Smooth muscle cell of the brain vasculature (primary cell): Measurements from ENCODE around the gene PPDPF.
"Not testable (repeated sequence)": the region's sequence is repeated elsewhere in the genome, so short reads cannot be mapped to it uniquely, and the experiment has no call there.

Source experiments
- DNase-seq: peaks from one replicate; pipeline ENCODE4 v3.0.0-alpha.2; 2012; ENCODE audit warnings: low read depth, low spot score

Gene PPDPF

DNA sequence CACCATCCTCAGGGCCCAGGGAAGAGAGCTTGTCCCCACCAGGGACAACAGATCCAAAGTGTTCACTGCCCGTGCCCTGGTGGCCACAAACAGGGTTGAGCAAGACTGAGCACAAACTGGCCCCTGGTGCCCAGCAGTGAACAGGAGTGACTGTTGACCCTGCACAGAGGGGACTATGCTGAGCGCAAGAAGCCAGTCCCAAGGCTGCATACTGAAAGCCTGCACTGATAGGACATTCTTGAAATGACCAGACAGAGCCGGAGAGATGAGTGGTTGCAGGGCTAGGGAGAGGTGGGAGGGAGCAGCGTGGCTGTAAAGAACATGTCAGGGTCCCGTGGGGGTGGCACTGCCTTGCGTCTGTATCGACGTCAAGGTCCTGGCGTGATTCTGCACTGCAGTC lies 30.5 kb downstream of the PPDPF start:
- DNase-seq = no peak

DNA sequence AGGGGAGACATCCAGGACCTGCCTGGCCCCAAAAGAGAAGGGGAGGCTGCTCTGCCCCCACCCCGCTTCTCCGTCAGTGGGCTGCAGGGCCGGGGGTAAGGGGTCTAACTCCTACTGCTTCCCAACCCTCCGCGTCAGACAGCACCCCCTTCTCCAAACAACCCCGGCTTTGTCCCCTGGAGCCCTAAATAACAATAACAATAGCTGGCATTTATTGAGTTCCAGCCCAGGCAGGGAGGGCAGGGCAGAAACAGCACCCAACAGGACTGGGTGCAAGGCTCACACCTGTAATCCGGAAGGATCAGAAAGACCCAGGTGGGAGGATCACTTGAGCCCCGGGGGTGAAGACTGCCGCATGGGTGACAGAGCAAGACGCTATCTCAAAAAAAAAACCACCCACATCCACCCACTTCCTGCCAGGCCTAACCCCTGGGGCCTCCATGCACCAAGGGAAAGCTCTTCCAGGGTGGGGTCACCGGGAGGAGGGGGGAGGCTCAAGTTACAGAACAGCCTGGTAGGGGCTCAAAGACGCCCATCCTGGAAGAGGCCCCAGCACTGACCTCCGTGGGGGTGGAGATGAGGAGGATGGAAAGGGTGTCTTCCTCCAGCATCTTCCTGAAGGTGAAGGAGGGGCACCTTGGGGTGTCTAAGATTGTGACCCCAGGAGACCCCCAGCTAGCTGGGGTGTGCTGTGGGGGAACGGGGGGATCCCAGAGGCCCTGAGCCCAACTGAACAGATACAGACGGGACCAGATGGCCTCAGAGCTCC lies 32.1 kb downstream of the PPDPF start:
- DNase-seq = no peak

DNA sequence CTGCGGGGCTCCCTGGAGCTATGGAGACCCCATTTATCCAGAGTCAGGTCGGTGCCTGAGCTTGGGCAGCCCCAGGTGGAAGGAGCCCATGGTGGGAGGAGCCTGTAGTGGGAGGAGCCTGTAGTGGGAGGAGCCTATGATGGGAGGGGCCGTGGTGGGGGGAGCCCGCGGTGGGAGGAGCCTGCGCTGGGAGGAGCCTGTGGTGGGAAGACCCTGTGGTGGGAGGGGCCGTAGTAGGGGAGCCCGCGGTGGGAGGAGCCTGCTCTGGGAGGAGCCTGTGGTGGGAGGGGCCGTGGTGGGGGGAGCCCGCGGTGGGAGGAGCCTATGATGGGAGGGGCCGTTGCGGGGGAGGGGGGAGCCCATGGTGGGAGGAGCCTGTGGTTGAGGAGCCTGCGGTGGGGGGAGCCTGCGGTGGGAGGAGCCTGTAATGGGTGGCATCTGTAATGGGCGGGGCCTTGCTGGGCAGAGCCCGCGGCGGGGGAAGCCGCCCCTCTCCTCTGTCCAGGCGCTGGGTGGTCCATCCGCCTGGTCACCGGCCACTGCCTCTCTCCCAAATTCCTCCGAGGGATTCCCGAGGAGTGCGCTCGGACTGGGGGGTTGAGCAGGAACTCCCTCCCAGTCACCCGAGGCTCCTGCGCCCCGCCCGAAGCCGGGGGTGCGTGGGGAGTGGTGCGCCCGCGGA lies 32.8 kb downstream of the PPDPF start:
- DNase-seq = no peak

DNA sequence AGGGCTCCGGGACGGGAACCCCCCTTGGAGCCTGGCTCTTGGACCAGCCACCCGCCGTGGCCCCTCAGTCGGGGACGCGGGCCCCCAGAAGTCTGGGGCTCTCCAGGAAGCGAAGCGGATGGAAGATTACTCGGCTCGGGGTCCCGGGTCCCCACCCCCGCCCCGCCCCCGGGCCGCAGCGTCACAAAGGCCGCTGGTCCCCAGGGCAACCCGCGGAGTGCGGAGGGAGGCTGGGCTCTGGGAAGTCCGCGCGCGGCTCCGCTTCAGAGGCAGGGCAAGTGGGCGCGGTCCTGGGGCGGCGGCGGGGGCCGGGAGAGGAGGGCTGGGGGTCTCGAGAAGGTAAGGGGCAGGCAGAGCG lies 33.3 kb downstream of the PPDPF start, which contains the start of gene FNDC11:
FNDC11 (plus strand) TSS at position 227 of the 358 bp plus-strand sequence. CDS start 1,505 bp downstream, outside the sequence.
- DNase-seq = no peak

DNA sequence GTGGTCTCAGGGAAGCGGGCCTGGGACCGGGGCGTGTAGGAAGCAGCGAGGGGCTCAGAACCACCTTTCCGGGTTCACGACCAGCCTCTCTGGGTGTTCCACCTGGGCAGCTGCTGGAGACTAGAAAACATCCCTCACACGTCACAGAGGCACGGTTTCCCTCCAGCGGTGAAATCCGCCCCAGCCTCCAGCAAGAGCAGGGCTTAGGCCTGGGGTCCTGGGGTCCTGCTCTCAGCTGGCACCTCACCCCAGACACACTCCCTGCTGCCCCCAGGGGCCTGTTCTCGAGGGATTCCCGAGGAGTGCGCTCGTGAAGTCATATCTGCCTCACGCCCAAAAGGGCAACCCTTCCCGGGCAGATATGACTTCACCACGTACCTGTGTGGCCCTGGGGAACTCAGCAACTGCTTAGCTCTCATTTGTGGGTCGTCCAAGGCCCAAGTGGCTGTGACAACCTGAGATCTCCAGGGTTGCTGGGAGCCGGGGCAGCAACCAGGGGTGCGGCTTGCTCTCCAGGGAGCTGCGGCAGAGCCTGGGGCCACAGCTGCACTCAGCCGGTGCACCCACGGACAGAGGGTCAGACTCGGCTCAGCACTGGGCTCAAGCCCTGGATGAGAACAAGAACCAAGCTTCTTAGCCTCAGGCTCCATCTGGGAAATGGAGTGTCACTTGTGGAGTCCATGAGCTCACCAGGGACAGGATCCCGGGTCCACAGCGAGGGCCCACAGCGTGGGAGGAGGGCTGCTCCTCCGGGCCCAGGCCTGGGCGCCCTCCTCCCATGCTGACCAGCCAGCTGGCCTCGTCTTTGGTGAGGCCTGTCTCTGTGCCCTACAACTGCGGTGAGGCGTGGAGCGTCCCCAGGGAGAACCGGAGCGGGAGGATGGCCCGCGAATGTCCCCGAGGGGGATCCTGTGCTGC lies 34.1 kb downstream of the PPDPF start:
- DNase-seq = no peak

DNA sequence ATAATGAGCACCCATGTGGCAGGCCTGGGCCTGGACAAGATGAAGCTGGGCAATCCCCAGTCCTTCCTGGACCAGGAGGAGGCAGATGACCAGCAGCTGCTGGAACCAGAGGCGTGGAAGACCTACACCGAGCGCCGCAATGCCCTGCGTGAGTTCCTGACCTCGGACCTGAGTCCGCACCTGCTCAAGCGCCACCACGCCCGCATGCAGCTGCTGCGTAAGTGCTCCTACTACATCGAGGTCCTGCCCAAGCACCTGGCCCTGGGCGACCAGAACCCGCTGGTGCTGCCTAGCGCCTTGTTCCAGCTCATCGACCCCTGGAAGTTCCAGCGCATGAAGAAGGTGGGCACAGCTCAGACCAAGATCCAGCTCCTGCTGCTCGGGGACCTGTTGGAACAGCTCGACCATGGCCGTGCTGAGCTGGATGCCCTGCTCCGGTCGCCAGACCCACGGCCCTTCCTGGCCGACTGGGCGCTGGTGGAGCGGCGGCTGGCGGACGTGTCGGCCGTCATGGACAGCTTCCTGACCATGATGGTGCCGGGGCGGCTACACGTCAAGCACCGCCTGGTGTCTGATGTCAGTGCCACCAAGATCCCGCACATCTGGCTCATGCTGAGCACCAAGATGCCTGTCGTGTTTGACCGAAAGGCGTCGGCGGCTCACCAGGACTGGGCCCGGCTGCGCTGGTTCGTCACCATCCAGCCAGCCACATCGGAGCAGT lies 35.3 kb downstream of the PPDPF start:
- no peak for DNase-seq

DNA sequence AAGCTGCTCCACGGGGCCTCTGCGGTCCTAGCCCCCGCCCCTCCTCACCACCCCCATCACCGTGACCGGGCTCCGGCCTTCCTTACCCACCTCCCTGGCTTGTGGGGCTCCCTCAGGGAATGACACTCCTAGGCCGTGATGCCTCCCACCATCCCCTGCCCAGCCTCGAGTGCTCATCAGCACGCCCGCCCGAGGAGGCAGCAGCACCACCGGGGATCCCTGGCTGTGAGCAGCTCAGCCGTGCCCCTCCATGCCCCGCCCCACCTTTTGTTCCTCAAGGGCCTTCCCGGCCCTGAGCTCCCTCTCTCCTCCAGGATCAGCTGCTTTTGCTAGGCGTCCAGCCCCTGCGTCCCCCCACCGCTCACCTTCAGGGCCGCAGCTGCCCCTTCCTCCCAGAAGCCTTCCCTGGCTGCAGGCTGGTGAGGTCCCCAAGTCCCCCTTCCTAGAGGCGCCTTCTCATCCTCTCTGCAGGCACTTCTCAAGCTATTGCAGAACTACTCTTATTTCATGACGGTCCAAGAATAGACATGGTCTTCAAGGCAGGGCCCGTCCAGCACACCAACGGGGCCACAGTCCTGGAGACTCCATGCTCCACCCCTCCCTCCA lies 36.4 kb downstream of the PPDPF start:
- DNase-seq = no peak

DNA sequence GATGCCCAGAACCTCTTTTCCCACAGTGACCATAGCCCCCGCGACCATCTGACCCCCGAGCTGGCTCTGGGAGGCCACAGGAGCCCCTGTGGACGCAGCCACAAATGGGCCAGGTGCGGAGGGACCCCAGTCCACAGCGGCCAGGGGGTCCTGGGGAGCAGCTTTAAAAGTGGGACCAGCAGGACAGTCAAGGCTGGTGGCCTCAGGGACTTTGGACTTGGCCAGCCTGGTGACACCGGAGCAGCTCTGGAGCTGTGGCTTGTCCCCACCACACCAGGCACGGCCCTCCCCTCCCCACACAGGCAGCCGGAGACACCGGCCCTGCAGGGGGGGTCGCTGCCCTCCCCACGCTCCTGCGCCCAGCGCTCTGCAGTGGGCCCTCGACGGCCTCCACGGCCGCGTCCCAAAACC lies 36.9 kb downstream of the PPDPF start:
- no peak for DNase-seq

DNA sequence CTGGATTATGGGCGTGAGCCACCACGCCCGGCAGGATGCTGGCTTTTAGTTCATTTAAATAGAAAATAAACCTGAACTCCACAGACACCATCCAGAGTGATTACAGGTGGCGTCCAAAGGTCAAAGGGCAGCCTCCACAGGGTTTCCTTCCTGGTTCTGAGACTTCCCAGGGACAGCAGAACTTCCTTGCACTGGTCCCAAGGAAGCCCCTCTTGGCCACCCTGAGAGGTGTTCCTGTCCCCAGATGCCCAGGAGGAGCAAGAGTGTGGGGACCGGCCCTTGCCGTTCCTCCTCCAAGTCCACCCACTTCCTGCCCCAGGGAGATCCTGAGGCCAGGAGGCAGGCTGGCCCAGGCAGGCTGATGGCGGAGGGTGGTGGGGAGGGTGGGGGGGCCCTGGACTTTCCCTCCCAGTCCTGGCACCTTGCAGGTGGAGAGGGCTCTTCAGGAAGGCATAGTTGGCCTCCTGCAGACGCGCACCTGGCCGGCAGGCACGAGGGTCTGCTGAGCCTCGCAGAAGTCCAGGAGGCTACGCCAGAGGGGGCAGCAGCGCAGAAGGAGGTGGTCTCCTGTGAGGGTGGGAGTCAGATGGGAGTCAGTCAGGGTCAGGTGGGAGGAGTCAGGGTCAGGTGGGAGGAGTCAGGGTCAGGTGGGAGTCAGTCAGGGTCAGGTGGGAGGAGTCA lies 38.4 kb downstream of the PPDPF start:
- DNase-seq = no peak

DNA sequence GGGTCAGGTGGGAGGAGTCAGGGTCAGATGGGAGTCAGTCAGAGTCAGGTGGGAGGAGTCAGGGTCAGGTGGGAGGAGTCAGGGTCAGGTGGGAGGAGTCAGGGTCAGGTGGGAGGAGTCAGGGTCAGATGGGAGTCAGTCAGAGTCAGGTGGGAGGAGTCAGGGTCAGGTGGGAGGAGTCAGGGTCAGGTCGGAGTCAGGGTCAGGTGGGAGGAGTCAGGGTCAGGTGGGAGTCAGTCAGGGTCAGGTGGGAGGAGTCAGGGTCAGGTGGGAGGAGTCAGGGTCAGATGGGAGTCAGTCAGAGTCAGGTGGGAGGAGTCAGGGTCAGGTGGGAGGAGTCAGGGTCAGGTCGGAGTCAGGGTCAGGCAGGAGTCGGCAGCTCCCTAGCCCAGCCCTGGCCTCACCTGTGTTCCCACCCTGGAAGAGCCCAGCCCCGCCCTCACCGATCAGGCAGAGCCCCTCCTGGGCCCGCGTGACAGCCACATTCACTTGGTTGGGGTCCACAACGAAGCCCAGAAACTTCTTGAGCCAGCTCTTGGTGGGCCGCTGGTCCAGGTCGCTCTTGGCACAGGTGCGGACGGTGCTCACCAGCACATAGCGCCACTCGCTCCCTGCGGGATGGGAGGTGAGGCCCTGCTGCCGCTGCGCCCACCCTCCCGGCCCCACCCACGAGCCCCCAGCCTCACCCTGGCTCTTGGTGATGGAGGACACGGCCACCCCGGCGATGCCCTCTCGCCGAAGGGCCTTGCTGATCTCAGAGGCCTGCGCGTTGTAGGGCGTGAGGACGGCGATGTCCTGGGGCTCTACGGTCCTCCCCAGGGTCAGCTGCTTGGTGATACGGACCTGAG lies 39.1 kb downstream of the PPDPF start:
- not testable (repeated sequence) for DNase-seq

DNA sequence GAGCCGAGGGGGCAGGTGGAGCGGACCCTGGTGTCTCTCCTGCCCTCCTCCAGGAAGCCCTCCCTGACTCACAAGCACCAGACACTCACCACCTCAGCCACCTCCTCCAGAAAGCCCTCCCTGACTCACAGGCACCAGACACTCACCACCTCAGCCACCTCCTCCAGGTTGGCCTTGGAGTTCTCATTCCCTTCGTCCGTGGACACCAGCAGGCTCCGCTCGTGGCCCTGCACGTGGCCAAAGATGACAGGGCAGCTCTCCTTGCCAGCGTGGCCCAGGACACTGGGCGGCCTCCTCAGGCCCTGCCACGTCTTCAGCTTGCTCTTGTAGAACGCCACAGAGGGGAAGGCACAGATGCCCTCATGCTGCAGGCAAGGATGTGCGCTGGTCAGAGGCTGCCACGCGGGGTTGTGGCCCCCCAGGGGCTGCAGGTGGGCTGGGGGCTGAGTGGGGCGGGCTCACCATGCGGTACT lies 39.8 kb downstream of the PPDPF start:
- no peak for DNase-seq

DNA sequence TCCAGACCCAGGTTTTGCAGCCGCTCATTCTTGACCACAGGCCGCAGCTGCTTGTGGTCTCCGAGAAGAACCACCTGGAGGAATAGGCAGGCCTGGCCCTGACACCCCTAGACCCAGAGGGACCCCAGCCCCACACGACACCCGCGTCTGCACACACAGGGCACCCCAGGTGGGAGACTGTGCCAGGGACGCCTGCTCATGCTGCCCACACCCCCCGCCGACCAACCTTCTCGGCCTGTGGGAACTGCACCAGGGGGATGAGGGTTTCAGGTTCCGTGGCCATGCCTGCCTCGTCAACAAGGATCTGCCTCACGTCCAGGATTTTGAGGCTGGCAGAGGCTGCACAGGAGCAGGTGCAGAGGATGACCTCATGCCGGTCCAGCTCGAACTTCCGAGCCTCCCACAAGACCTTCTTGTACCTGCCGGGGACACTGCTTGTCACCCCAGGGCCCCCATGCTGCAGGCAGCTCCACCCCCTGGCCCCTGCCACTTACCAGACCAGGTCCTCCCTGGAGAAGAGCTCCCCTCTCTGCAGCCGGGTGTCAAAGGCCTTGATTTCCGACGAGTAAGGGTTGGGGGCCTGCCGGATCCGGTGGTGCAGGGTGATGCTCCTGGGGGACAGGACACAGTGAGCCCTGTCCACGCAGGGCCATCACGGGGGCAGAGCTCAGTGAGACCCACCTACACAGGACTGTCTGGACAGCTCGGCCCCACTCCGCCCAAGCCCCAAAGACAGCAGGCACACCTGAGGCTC lies 40.5 kb downstream of the PPDPF start:
- no peak for DNase-seq

DNA sequence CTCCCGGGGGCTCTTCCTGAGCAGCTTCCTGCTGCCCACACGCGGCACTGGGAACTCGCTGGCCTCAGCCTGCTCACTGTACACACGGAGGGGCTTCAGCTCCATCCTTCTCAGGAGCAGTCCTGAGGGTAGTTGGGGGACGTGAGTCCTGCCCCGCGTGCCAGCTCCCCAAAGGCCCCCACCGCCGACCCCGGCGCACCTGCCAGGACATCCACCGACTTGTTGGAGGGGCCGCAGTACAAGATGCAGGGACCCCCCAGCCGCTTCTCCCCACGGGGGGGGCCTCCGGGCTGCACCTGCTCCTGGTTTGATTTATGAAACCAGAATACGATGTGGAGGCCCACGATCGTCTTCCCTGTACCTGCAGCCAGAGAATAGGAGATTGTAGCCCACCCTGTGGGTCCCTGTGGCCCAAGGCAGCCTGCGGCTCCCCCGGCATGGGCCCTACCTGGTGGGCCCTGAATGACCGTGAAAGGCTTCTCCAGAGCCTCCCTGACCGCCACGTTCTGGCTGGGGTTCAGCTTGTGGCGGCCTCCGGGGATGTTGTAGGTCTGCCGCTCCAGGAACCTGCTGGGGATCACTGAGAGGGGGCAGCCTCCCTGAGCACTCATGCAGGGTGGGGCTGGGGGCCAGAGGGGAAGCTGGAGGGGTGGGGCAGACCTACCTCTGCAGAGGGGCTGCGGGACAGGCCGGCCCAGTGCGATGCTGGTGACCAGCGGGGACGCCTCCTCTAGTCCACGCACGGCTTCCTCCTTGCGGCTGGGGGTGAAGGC lies 41.2 kb downstream of the PPDPF start:
- no peak for DNase-seq

DNA sequence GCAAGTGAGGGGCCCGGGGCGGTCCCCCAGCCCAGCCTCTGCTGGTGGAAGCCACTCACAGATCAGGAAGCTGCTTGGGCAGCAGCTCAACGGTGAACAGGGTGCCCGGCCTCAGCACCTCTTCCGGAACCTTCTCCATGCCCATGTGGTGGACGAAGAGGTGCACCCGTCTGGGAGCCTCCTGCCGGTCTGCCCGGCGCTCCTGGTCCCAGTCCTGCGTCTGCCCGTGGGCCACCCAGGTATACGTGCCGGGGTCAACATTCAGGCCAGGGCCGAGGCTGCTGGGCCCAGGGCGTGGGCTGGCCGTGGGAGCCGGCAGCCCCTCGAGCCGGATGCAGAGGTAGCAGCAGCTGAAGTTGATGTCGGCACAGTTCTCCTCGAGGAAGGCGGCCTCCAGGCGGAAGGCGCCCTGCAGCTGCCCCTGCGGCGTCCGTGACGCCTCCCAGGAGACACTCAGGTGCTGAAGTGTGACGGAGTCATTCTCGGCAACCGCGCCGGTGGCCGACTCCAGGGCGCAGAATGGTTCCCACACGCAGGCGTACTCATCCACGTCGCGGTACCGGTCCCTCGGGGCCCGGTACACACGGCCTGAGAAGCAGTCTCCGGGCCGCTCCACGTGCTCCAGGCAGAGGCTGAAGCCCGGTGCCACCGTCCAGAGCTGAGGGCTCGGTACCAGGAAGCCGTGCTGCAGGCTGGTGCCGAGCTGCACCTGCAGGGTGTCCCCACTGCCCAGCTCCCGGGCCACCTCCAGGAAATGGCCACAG lies 42.1 kb downstream of the PPDPF start:
- no peak for DNase-seq

DNA sequence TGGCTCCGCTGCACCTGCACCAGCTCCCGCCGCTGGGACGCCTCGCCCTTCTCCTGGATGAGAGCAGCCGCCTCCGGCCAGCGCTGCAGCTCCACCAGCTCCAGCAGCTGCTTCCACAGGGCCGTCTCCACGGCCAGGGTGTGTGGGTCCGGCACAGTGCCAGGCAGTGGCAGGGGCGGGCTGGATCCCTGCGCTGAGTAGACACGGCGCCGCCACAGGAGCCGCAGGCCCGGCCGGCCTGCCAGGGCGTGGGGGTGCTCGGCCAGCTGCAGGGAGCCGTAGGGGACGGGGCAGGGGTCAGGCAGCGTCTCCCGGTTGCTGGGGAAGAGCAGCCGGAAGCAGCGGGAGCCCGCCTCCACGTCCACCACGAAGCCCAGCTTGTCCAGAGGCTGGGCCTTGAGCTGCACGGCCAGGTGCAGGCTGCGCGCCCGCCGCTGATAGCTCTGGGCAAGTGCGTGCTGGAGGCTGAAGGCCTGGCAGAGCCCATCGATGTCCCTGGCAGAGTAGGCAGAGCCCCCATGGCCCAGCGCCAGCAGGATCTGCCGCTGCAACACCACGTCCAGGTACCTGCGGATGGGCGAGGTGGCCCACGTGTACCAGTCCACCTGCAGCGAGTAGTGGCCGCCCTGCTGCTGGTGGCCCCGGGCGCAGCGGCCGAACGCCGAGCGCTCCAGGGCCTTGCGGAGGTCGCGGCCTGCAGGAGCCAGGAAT lies 42.8 kb downstream of the PPDPF start:
- DNase-seq = no peak

DNA sequence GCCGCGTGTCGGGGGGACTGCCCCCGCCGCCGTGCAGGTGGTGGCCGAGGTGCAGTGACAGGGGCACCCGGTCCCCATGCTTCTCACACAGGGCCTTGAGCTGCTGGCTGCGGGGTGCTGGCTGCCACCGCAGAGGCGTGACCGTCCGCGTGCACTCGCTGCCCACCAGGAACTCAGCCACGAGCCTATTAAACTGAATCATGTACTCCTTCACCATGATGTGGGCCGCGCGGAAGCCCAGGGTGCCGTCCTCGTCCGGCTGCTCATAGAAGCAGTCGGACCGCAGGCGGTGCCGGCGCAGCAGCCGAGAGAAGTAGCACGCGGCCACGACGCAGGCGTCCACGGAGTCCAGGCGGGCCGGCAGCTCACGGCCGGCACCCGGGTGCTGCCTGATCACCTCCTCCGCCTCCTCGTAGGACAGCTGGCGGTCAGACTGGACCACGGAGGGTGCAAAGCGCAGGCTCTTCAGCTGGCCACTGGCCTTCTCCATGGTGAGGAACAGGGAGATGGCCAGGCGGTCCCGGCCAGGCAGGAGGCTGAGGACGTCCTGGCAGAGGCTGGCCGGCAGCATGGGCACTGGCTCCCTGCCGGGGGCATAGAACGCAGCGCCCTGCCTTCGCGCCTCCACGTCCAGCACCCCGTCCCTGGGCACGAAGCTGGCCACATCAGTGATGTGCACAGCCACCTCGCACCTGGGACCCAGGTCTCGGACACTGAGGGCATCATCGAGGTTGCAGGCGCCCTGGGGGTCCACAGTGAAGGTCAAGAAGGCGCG lies 43.7 kb downstream of the PPDPF start:
- no peak for DNase-seq
